ENCODE data around the gene CTBP1. TPM values are rescaled to one million over a fixed set of nuclear protein-coding genes. Genes with fewer than 3 reads are reported as not detected.

CTBP1 gene
- total and polyA plus RNA-seq, 2 donors from 2014 or later: 96.1 to 170 TPM

GRCh38 chr4:1199556-1200331 lies 49.2 kb downstream of the CTBP1 start:
- no peak for FAIRE-seq
- no peak overlapping the region for H3K27ac ChIP-seq (ENCODE audit: low read depth in 2 of 2, low read length in 2 of 2)

GRCh38 chr4:1198098-1198844 lies 50.7 kb downstream of the CTBP1 start:
- no peaks in the 10 kb centered on the region for H3K9me3 ChIP-seq (ENCODE audit: control insufficient read depth in 2 of 3, insufficient read depth in 1 of 3, low read length in 3 of 3)
- H3K4me3 ChIP-seq (ENCODE audit: low read length in 3 of 3): no peak overlapping the region
- no peak for TF ChIP-seq CTCF (IDR thresholded peaks at IDR 0.05; ENCODE audit: borderline replicate concordance, extremely low read depth, insufficient read depth)
- H3K4me1 ChIP-seq (ENCODE audit: control insufficient read depth in 2 of 3, insufficient read depth in 2 of 3, low read depth in 1 of 3, low read length in 3 of 3): peaks cover 0 to 21% (median 7%) of the 10 kb centered on the region in 3 donors
- DNase-seq: no peak
- no peak overlapping the region for H3K27ac ChIP-seq (ENCODE audit: low read depth in 2 of 2, low read length in 2 of 2)
- FAIRE-seq: no peak
- H3K36me3 ChIP-seq (ENCODE audit: control insufficient read depth in 2 of 3, insufficient read depth in 3 of 3, low read length in 3 of 3): no peaks in the 10 kb centered on the region
- no peaks in the 10 kb centered on the region for H3K27me3 ChIP-seq (ENCODE audit: control insufficient read depth, insufficient read depth, low read length)
- intact Hi-C loops (cut with DNase I): no loop called here
- H3K9ac ChIP-seq (ENCODE audit: low read length in 3 of 3): no peak overlapping the region

More at GRCh38 chr4:1199556-1200331, 49.2 kb downstream of the CTBP1 start:
- H3K4me1 ChIP-seq (ENCODE audit: control insufficient read depth in 2 of 3, insufficient read depth in 2 of 3, low read depth in 1 of 3, low read length in 3 of 3): peaks cover 0 to 12% (median 3%) of the 10 kb centered on the region in 3 donors
- H3K27me3 ChIP-seq (ENCODE audit: control insufficient read depth, insufficient read depth, low read length): no peaks in the 10 kb centered on the region
- H3K36me3 ChIP-seq (ENCODE audit: control insufficient read depth in 2 of 3, insufficient read depth in 3 of 3, low read length in 3 of 3): no peaks in the 10 kb centered on the region
- H3K4me3 ChIP-seq (ENCODE audit: low read length in 3 of 3): no peak overlapping the region
- peak in 3 of 5 donors; percentile 8 to 65 (median 38) for DNase-seq
- no peak overlapping the region for H3K9ac ChIP-seq (ENCODE audit: low read length in 3 of 3)
- no peaks in the 10 kb centered on the region for H3K9me3 ChIP-seq (ENCODE audit: control insufficient read depth in 2 of 3, insufficient read depth in 1 of 3, low read length in 3 of 3)
- TF ChIP-seq CTCF (IDR thresholded peaks at IDR 0.05; ENCODE audit: borderline replicate concordance, extremely low read depth, insufficient read depth): no peak
- intact Hi-C loops (cut with DNase I): no loop called here

GRCh38 chr4:1196421-1197183 lies 52.3 kb downstream of the CTBP1 start:
- TF ChIP-seq CTCF (IDR thresholded peaks at IDR 0.05; ENCODE audit: borderline replicate concordance, extremely low read depth, insufficient read depth): no peak
- no peaks in the 10 kb centered on the region for H3K27me3 ChIP-seq (ENCODE audit: control insufficient read depth, insufficient read depth, low read length)
- FAIRE-seq: no peak
- no peak overlapping the region for H3K27ac ChIP-seq (ENCODE audit: low read depth in 2 of 2, low read length in 2 of 2)
- no peaks in the 10 kb centered on the region for H3K9me3 ChIP-seq (ENCODE audit: control insufficient read depth in 2 of 3, insufficient read depth in 1 of 3, low read length in 3 of 3)
- H3K4me3 ChIP-seq (ENCODE audit: low read length in 3 of 3): no peak overlapping the region
- peak in 1 of 5 donors; percentile 57 for DNase-seq
- no peaks in the 10 kb centered on the region for H3K36me3 ChIP-seq (ENCODE audit: control insufficient read depth in 2 of 3, insufficient read depth in 3 of 3, low read length in 3 of 3)
- peaks cover 0 to 30% (median 21%) of the 10 kb centered on the region in 3 donors for H3K4me1 ChIP-seq (ENCODE audit: control insufficient read depth in 2 of 3, insufficient read depth in 2 of 3, low read depth in 1 of 3, low read length in 3 of 3)
- intact Hi-C loops (cut with DNase I): no loop called here
- H3K9ac ChIP-seq (ENCODE audit: low read length in 3 of 3): no peak overlapping the region
